Measurements from ENCODE around the gene ENOPH1.

ENOPH1 gene

DNA sequence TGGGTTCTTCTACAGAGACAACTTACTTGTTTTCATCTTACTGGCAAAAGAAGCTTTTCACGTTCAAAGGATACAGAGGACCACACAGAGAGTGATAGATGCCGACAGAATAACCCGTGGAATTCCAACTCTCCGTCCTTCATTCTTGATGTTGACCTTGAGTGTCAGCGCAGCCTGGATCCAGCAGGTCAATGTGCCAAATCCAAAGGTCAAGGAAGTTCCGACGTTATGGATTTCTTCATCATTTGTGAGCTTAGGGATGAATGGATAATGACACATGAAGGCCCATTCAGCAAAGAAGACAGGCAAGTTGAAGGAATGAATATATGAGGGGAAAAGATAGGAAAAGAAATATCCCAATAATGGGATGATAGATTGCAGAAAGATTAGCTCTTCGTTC lies 59.6 kb downstream of the ENOPH1 start:
- Histone ChIP-seq H3K4me1 (ENCODE audit: insufficient read depth, low read length, poor library complexity, severe bottlenecking) (no peaks in the 10 kb centered on the region), H2AFZ (ENCODE audit: low read length) (no peak overlapping the region), H3K9ac (ENCODE audit: low read depth, low read length, poor library complexity, severe bottlenecking) (no peak overlapping the region), H3K36me3 (ENCODE audit: insufficient read depth, low read length) (no peaks in the 10 kb centered on the region), H3K79me2 (ENCODE audit: insufficient read depth, low read length) (no peaks in the 10 kb centered on the region), H3K9me2 (replicated peaks; ENCODE audit: low read depth, low read length) (no peaks in the 10 kb centered on the region), H3F3A (ENCODE audit: low read depth) (no peaks in the 10 kb centered on the region), H3K9me3 (ENCODE audit: insufficient read depth, low read depth, low read length) (no peaks in the 10 kb centered on the region), H3K27me3 (ENCODE audit: insufficient read depth, low read length, poor library complexity, severe bottlenecking) (no peaks in the 10 kb centered on the region), H3K4me3 (ENCODE audit: low read length, poor library complexity, severe bottlenecking) (no peak overlapping the region), H3K4me2 (ENCODE audit: low read depth, low read length, poor library complexity, severe bottlenecking) (no peak overlapping the region), H4K20me1 (ENCODE audit: insufficient read depth, low read length, poor library complexity, severe bottlenecking) (no peaks in the 10 kb centered on the region)
- no peak for TF ChIP-seq EZH2phosphoT487 (IDR thresholded peaks at IDR 0.05; ENCODE audit: borderline replicate concordance)
- TF ChIP-seq, protein P1, sequence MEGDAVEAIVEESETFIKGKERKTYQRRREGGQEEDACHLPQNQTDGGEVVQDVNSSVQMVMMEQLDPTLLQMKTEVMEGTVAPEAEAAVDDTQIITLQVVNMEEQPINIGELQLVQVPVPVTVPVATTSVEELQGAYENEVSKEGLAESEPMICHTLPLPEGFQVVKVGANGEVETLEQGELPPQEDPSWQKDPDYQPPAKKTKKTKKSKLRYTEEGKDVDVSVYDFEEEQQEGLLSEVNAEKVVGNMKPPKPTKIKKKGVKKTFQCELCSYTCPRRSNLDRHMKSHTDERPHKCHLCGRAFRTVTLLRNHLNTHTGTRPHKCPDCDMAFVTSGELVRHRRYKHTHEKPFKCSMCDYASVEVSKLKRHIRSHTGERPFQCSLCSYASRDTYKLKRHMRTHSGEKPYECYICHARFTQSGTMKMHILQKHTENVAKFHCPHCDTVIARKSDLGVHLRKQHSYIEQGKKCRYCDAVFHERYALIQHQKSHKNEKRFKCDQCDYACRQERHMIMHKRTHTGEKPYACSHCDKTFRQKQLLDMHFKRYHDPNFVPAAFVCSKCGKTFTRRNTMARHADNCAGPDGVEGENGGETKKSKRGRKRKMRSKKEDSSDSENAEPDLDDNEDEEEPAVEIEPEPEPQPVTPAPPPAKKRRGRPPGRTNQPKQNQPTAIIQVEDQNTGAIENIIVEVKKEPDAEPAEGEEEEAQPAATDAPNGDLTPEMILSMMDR (conservative IDR thresholded peaks at IDR 0.05; ENCODE audit: low read length): no peak

DNA sequence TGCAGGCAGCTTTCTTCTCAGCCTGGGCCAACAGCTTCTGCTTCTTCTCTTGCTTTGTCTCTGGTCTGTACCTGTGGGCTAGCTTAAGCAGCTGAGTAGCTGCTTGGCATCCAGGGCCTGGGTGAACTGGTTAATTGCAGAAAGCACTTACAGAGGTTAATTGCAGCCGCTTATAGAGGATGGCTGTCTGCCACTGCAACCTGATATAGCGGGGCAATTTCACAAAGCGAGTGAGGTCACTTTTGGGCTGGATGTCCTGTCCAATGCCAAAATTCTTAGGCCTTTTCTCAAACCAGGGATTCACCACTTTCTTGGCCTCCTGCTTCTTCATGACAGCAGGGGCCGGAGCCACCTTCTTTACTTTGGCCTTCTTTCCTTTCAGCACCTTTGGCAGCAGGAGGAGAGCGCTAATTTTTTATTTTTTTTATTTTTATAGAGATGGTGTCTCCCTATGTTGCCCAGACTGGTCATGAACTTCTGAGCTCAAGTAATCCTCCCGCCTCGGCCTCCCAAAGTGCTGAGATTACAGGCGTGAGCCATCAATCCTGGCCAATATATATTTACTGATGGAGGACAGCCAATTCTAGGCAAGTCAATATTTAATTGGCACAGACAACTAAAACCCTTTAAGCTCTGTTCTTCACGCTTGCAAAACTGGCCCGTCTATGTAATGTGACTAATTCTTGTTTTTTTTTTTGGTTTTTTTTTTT lies 61.0 kb downstream of the ENOPH1 start:
- Histone ChIP-seq H3K36me3 (ENCODE audit: insufficient read depth, low read length) (no peaks in the 10 kb centered on the region), H3K9me2 (replicated peaks; ENCODE audit: low read depth, low read length) (no peaks in the 10 kb centered on the region), H3K27me3 (ENCODE audit: insufficient read depth, low read length, poor library complexity, severe bottlenecking) (no peaks in the 10 kb centered on the region), H2AFZ (ENCODE audit: low read length) (no peak overlapping the region; the same call in 1 of the 2 replicates), H3K9ac (ENCODE audit: low read depth, low read length, poor library complexity, severe bottlenecking) (no peak overlapping the region), H3K4me2 (ENCODE audit: low read depth, low read length, poor library complexity, severe bottlenecking) (no peak overlapping the region), H3K79me2 (ENCODE audit: insufficient read depth, low read length) (no peaks in the 10 kb centered on the region), H3F3A (ENCODE audit: low read depth) (no peaks in the 10 kb centered on the region), H4K20me1 (ENCODE audit: insufficient read depth, low read length, poor library complexity, severe bottlenecking) (no peaks in the 10 kb centered on the region), H3K9me3 (ENCODE audit: insufficient read depth, low read depth, low read length) (no peaks in the 10 kb centered on the region), H3K4me1 (ENCODE audit: insufficient read depth, low read length, poor library complexity, severe bottlenecking) (no peaks in the 10 kb centered on the region), H3K4me3 (ENCODE audit: low read length, poor library complexity, severe bottlenecking) (no peak overlapping the region)
- no peak for TF ChIP-seq EZH2phosphoT487 (IDR thresholded peaks at IDR 0.05; ENCODE audit: borderline replicate concordance)
- TF ChIP-seq, protein P1 (conservative IDR thresholded peaks at IDR 0.05; ENCODE audit: low read length): no peak

DNA sequence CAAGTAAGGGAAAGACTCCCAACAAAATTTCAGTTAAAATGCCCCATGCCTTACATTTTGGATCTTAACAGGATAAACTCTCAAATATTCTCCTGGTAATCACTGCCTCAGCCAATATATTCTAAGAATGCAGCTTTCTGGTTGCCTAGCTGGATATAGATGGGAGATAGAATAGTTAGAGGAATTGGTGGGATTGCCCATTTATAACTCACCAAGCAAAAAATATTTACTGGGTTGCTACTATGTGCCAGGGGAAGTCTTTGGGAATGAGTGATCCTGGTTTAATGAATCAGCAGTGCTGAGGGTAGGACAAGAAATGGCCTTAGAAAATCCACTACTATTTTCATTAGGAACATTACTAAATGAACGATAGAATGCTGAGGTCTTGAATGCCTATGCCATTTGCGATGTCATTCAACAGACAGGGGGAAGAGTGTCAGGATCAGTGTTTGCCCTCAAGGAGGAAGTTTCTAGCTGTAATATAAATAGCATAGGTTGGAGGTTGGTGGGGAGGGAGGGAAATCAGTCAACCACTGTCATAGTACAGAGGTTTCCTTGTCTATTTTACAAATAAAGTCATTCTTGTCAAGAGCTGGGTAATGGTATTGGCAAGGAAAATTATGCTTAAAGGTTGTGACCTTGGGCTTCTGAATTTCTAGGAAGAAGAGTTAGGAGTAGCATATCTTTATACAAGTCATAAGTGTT lies 63.5 kb downstream of the ENOPH1 start:
- Histone ChIP-seq H4K20me1 (ENCODE audit: insufficient read depth, low read length, poor library complexity, severe bottlenecking) (no peaks in the 10 kb centered on the region), H3K79me2 (ENCODE audit: insufficient read depth, low read length) (no peaks in the 10 kb centered on the region), H3F3A (ENCODE audit: low read depth) (no peaks in the 10 kb centered on the region), H3K36me3 (ENCODE audit: insufficient read depth, low read length) (no peaks in the 10 kb centered on the region), H3K4me3 (ENCODE audit: low read length, poor library complexity, severe bottlenecking) (no peak overlapping the region), H3K9me2 (replicated peaks; ENCODE audit: low read depth, low read length) (no peaks in the 10 kb centered on the region), H3K9me3 (ENCODE audit: insufficient read depth, low read depth, low read length) (no peaks in the 10 kb centered on the region), H2AFZ (ENCODE audit: low read length) (no peak overlapping the region), H3K4me1 (ENCODE audit: insufficient read depth, low read length, poor library complexity, severe bottlenecking) (no peaks in the 10 kb centered on the region), H3K4me2 (ENCODE audit: low read depth, low read length, poor library complexity, severe bottlenecking) (no peak overlapping the region), H3K27me3 (ENCODE audit: insufficient read depth, low read length, poor library complexity, severe bottlenecking) (no peaks in the 10 kb centered on the region), H3K9ac (ENCODE audit: low read depth, low read length, poor library complexity, severe bottlenecking) (no peak overlapping the region)
- TF ChIP-seq, protein P1 (conservative IDR thresholded peaks at IDR 0.05; ENCODE audit: low read length): no peak
- no peak for TF ChIP-seq EZH2phosphoT487 (IDR thresholded peaks at IDR 0.05; ENCODE audit: borderline replicate concordance)

Measured in Loucy (cell line).